Activated naive CD4-positive, alpha-beta T cell treated with anti-CD3 and anti-CD28 coated beads, Interleukin-2, amount 10 ng/mL, durations not matched to agents 7 days and 5 days (primary cell): Measurements from ENCODE around the gene ADAM8.
"Not testable (repeated sequence)": the region's sequence is repeated elsewhere in the genome, so short reads cannot be mapped to it uniquely, and the experiment has no call there.

Experiments
- CTCF ChIA-PET: fragments of 350-600 bp; sonication (Branson Sonifier 250); formaldehyde crosslinking; loops from one replicate; lab custom pipeline; 2021; ENCODE audit warnings: antibody characterized with exemption; lab: Charles Lee
- DNase-seq: peaks from one replicate; pipeline ENCODE4 v3.0.0-alpha.2; 2020
- H3K27ac Mint-ChIP-seq: one replicate; pipeline ENCODE4 v1.8.0; 2021; ENCODE audit warnings: mild to moderate bottlenecking, moderate library complexity, mixed read lengths
- H3K27me3 Mint-ChIP-seq: one replicate; pipeline ENCODE4 v1.8.0; 2021; ENCODE audit warnings: mild to moderate bottlenecking, mixed read lengths
- H3K36me3 Mint-ChIP-seq: one replicate; pipeline ENCODE4 v1.8.0; 2021; ENCODE audit warnings: mixed read lengths
- H3K4me1 Mint-ChIP-seq: one replicate; pipeline ENCODE4 v1.8.0; 2021; ENCODE audit warnings: mixed read lengths
- H3K4me3 Mint-ChIP-seq: one replicate; pipeline ENCODE4 v1.8.0; 2021; ENCODE audit warnings: mild to moderate bottlenecking, moderate library complexity, mixed read lengths
- H3K9me3 Mint-ChIP-seq: one replicate; pipeline ENCODE4 v1.8.0; 2021; ENCODE audit warnings: mixed read lengths

Gene ADAM8

DNA sequence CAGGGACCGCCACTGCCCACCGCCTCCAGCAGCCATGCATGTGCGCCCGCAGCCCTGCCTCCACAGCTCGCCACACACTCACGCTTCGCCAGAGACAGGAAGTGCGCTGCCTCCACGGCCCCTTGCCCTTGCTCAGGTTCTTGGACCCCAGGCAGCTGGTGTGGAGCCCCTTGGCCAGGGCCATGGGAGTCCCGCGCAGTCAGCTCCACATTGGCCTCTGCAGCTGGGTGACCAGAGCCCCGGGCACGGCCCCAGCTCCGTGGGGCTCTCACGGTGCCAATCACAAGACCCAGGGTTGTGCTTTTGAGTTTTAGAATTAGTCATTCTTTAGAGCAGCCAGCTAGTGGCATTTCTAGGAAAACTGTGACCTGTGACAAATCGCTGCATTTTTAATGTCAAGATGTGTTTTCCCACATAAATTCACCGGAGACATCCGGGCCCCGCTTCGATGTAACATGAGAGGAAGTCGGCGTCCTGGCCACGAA is 50.9 kb downstream of the ADAM8 start:
- peaks cover 65% of the 10 kb centered on the region for H3K27me3 Mint-ChIP-seq
- no peaks in the 10 kb centered on the region for H3K9me3 Mint-ChIP-seq
- peak overlapping the region; percentile 53 for H3K4me3 Mint-ChIP-seq
- peaks cover 2% of the 10 kb centered on the region for H3K36me3 Mint-ChIP-seq
- no peak for DNase-seq
- peaks cover 25% of the 10 kb centered on the region for H3K4me1 Mint-ChIP-seq
- CTCF ChIA-PET, result interaction anchor here (1.3 to 1.8 kb wide), 3 partner anchors 31 to 82 kb away, joined by 3 to 9 read pairs (median 4); no protein-coding TSS in a partner anchor
- peak overlapping the region; percentile 76 for H3K27ac Mint-ChIP-seq

DNA sequence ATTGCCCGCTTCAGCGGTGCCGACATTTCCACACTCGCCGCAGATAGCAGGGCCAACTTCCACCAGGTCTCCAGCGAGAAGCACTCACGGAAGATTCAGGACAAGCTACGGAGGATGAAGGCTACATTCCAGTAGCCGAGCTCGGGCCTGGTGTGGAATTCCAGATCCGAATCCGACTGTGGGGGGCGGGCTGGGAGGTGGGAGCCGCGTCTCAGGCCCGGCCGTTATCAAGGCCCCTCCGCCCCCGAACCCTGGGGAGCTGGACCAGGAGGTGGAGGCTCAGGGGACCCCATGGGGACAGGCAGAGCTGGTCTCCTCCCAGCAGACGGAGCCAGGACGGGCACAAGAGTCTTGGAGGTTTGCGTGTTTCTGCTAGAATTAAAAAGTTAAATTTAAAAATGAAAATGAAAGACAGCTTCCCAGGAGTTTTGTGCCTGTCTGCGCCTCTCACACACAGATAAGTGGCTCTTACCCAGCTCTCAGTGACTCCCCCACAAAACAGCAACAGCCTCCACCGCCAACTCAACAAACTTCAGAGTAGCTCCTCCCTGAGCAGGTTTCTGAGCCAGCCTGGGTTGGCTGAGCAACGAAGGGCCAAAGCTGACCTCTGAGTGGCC is 51.8 kb downstream of the ADAM8 start:
- Mint-ChIP-seq H3K27ac (no peak overlapping the region), H3K4me3 (no peak overlapping the region), H3K36me3 (peaks cover 2% of the 10 kb centered on the region), H3K4me1 (peaks cover 25% of the 10 kb centered on the region), H3K27me3 (peaks cover 59% of the 10 kb centered on the region), H3K9me3 (no peaks in the 10 kb centered on the region)
- CTCF ChIA-PET, result interaction anchor here (0.7 to 1.8 kb wide), 3 partner anchors 32 to 104 kb away, joined by 3 to 9 read pairs (median 3); no protein-coding TSS in a partner anchor
- no peak for DNase-seq

DNA sequence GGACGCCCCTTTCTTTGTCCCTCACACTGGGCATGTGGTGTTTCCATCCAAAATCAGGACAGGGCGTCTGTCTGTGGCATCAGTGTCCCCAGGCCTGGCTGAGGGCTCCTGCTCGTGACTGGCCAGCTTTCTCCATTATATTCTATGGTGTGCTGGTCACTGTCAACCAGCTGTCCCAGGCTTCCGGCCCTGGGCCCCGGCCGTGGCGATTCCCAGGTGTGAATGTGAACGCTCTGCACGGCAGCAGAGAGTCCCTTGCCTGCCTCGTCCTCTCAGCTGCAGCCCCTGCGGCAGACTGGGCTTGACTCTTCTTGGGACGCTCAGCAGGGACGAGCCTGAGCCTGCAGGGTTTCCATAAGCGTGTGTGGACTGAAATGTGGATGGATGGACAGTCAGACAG is 52.6 kb downstream of the ADAM8 start:
- H3K27ac Mint-ChIP-seq, result no peak overlapping the region
- H3K4me3 Mint-ChIP-seq, result no peak overlapping the region
- DNase-seq, result no peak
- no peaks in the 10 kb centered on the region for H3K36me3 Mint-ChIP-seq
- peaks cover 59% of the 10 kb centered on the region for H3K27me3 Mint-ChIP-seq
- peaks cover 21% of the 10 kb centered on the region for H3K4me1 Mint-ChIP-seq
- H3K9me3 Mint-ChIP-seq, result no peaks in the 10 kb centered on the region
- CTCF ChIA-PET, result no interaction called here

DNA sequence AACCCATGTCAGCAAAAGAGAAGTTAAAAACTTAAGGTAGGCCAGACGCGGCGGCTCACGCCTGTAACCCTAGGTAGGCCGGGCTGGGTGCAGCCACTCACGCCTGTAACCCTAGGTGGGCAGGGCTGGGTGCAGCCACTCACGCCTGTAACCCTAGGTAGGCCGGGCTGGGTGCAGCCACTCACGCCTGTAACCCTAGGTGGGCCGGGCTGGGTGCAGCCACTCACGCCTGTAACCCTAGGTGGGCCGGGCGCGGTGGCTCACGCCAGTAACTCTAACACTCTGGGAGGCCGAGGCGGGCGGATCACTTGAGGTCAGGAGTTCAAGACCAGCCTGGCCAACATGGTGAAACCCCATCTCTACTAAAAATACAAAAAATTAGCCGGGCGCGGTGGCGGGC is 54.9 kb downstream of the ADAM8 start:
- H3K9me3 Mint-ChIP-seq, H3K36me3 Mint-ChIP-seq, CTCF ChIA-PET, DNase-seq, H3K27ac Mint-ChIP-seq, H3K4me3 Mint-ChIP-seq: not testable (repeated sequence)
- Mint-ChIP-seq H3K27me3 (peaks cover 45% of the 10 kb centered on the region), H3K4me1 (peaks cover 15% of the 10 kb centered on the region)

DNA sequence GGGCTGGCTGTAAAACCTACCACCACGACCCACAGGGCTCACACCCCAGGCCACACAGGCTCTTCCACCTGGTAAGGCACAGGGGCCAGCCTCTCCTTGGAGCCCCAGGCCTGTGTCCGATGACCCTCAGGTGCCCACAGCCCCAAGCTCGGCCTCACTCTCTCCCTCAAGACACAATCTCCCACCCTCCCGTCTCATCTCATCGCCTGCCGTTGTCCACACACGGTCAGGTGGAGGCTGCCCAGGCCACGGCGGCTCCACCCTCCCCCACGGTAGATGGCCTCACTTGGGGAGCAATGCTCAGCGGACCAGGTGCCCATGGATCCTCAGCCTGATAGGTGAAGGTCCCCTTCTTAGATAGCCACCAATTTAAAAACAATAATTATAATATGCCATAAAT is 55.3 kb downstream of the ADAM8 start:
- peaks cover 43% of the 10 kb centered on the region for H3K27me3 Mint-ChIP-seq
- H3K9me3 Mint-ChIP-seq, result no peaks in the 10 kb centered on the region
- peaks cover 11% of the 10 kb centered on the region for H3K4me1 Mint-ChIP-seq
- H3K36me3 Mint-ChIP-seq, result no peaks in the 10 kb centered on the region
- no peak overlapping the region for H3K4me3 Mint-ChIP-seq
- no peak overlapping the region for H3K27ac Mint-ChIP-seq
- no peak for DNase-seq
- CTCF ChIA-PET, result no interaction called here

DNA sequence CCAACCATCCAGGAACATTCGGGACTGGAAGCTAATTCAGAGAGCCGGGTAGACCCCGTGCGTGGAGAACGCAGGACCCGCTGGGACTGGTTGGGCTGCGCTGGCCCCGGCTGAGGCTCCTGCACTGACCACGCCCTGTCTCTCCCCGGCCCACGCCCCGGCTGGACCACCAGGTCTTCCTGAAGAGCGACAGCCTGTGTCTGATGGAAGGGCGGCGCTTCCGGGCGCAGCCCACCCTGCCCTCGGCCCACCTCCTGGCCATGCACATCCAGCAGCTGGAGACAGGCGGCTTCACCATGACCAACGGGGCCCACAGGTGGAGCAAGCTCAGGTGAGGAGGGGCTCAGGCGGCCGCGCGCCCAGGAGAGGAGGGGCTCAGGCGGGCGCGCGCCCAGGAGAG is 56.9 kb downstream of the ADAM8 start:
- Mint-ChIP-seq H3K4me3 (no peak overlapping the region), H3K27ac (no peak overlapping the region), H3K9me3 (no peaks in the 10 kb centered on the region), H3K36me3 (no peaks in the 10 kb centered on the region), H3K27me3 (peaks cover 33% of the 10 kb centered on the region), H3K4me1 (peaks cover 2% of the 10 kb centered on the region)
- DNase-seq, result no peak
- CTCF ChIA-PET, result no interaction called here

DNA sequence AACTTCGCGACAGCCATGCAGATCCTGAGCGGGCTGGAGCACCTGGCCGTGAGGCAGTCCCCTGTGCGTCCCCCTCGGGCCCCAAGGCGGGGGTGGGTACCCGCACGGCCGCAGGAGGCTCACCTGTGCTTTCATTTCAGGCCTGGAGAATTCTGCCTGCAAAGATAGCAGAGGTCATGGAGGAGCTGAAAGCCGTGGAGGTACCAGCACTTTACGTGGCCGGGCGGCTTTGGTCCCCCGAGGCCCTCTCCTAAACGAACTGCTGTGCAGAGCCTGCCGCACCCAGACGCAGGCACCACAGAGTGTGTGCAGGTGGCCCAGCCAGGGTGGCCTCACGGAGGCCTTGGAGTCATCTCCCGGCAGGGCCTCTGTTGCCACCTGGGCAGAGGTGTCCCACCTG is 57.8 kb downstream of the ADAM8 start:
- Mint-ChIP-seq H3K4me3 (no peak overlapping the region), H3K27ac (no peak overlapping the region), H3K4me1 (no peaks in the 10 kb centered on the region), H3K9me3 (no peaks in the 10 kb centered on the region), H3K36me3 (no peaks in the 10 kb centered on the region), H3K27me3 (peaks cover 29% of the 10 kb centered on the region)
- no peak for DNase-seq
- CTCF ChIA-PET, result no interaction called here

DNA sequence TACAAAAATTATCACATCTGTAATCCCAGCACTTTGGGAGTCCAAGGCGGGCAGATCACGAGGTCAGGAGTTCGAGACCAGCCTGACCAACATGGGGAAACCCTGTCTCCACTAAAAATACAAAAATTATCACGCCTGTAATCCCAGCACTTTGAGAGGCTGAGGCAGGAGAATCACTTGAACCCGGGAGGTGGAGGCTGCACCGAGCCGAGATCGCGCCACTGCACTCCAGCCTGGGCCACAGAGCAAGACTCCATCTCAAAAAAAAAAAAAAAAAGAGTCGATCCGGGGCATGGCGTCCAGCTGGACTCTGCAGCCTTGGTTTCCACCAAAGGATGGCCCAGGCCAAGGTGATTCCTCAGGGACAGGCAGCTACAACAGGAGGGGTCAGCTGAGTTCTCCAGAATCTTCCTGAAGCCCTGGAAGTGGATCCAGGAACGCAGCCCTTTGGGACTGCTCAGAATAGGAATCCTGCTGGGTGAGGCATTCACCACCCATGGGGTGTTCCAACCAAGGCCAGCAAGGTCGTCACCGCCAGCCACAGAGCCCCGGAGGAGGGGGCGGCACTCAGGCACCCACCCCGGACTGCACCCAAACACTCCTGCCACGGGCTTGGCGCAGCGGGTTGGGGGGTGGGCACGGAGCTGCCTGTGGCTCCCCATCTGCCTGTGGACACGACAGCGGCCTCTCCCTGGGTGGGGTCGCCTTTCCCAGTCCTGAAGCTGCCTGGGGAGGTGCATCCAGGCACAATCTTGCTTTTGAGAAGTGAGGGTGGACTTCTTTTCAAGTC is 58.7 kb downstream of the ADAM8 start:
- Mint-ChIP-seq H3K9me3 (no peaks in the 10 kb centered on the region), H3K27ac (no peak overlapping the region), H3K4me3 (no peak overlapping the region), H3K4me1 (no peaks in the 10 kb centered on the region), H3K36me3 (no peaks in the 10 kb centered on the region), H3K27me3 (peaks cover 29% of the 10 kb centered on the region)
- no peak for DNase-seq
- CTCF ChIA-PET, result no interaction called here

DNA sequence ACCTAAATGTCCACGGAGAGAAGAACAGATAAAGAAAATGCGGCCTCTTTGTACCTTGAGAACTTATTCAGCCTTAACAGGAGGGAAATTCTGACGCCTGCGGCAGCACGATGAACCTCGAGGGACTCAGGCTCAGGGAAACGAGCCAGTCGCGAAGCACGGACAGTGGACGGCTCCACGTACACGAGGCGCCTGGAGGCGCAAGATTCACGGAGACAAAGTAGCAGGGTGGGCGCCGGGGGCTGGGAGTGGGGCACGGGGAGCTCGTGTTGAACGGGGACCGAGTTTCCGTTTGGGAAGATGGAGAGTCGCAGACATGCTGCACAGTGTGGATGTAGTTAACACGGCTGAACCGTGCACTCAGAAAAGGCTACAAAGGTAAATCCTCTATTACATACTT is 59.9 kb downstream of the ADAM8 start:
- Mint-ChIP-seq H3K36me3 (no peaks in the 10 kb centered on the region), H3K27ac (no peak overlapping the region), H3K9me3 (no peaks in the 10 kb centered on the region), H3K4me3 (no peak overlapping the region), H3K4me1 (no peaks in the 10 kb centered on the region), H3K27me3 (peaks cover 29% of the 10 kb centered on the region)
- CTCF ChIA-PET, result no interaction called here
- DNase-seq, result no peak

DNA sequence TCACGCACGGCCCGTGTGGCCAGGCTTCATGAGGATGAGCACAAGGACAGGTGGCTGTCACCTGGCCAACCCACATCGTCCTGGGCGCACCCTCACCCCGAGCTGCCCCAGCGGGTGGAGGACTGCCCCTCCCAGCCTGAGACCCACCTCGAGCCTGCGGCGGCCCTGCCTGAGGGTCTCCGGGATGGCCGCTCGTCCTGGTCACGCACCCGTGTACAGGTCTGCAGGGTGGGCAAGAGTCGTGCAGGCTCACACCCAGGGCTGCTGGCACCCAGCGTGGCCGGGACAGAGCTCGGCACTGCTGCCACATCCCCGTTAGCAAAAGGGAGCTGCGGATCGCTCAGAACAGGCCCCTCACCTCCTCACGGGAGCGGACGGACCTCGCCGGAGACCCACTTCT is 61.1 kb downstream of the ADAM8 start:
- Mint-ChIP-seq H3K27ac (no peak overlapping the region), H3K4me1 (peaks cover 2% of the 10 kb centered on the region), H3K36me3 (no peaks in the 10 kb centered on the region), H3K4me3 (no peak overlapping the region), H3K27me3 (peaks cover 20% of the 10 kb centered on the region), H3K9me3 (no peaks in the 10 kb centered on the region)
- DNase-seq, result no peak
- CTCF ChIA-PET, result no interaction called here

DNA sequence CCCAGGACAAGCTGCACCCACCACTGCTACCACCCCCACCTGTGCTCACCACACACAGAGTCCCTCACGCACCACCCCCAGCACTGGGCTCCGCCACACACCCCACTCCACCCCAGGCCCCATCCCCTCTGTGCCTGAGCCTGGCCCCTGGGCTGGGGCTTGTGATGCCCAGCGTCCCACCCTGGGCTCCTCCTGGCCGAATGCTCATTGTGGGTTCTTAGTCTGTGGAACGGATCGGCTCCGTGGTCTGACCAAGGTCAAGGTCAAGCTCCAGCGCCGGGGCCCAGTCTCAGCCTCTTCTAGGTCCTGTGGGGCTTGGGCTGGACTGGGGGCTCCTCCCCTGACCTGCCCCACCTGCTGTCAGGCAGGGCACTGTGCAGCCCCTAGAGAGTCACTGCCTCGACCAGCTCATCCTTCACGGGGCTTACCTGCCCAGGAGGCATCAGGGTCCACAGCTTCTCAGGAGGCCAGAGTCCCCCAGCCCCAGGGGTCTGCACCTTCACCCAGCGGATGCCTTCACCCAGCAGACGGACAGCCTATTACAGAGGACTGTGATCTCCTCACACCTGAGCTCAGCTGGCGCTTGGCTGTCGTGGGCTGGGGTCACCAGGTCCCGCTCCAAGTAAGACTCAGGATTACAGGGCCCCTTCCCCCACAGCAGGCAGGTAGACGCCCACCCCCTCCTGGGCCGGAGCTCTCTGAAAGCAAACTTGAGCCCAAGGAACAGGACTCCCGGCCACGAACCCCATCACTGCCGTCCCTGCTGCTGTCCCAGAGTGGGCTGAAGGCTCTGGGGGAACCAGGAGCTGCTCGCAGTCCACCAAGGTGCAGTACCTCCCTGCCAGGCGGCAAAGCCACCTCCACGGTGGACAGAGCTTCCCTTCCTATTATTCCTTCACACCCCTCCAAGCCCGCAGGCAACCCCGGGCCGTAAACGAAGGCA is 61.9 kb downstream of the ADAM8 start:
- Mint-ChIP-seq H3K27ac (no peak overlapping the region), H3K4me3 (no peak overlapping the region), H3K36me3 (no peaks in the 10 kb centered on the region), H3K9me3 (no peaks in the 10 kb centered on the region), H3K27me3 (peaks cover 19% of the 10 kb centered on the region), H3K4me1 (peaks cover 5% of the 10 kb centered on the region)
- no peak for DNase-seq
- CTCF ChIA-PET, result no interaction called here

DNA sequence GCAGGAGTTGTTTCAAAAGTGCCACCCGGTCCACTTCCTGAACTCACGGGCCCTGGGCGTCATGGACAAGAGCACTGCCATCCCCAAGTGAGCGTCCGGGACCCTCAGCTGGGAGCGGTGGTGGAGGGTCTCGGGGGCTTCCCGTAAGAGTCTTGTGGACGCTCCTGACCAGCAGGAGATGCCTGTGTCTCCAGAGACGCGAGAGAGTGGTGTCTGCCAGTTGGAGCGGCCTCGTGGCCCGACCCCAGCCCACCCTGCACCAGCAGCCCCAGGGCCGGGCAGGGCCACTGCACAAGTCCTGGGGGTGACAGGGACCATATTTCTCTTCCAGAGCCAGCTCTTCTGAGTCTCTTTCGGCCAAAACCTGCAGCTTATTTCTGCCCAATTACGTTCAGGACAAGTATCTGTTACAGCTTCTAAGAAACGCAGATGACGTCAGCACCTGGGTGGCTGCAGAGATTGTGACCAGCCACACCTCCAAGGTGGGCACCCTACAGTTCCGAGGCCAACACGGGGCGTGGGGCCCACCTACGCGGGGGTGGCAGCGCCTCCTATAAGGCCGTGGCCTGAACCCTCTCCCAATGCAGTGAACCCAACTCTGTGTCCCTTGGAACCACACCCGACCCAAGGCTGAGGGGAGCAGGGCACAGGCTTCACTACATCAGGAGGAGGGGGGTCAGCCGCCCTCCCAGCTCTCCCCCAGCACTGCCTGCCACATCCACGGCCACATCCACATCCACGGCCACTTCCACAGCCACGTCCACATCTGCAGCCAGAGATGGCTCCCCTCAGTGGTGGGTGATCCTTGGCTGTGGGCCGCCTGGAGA is 62.8 kb downstream of the ADAM8 start:
- CTCF ChIA-PET, result no interaction called here
- peaks cover 5% of the 10 kb centered on the region for H3K4me1 Mint-ChIP-seq
- DNase-seq, result no peak
- no peak overlapping the region for H3K4me3 Mint-ChIP-seq
- H3K9me3 Mint-ChIP-seq, result no peaks in the 10 kb centered on the region
- no peak overlapping the region for H3K27ac Mint-ChIP-seq
- peaks cover 10% of the 10 kb centered on the region for H3K27me3 Mint-ChIP-seq
- no peaks in the 10 kb centered on the region for H3K36me3 Mint-ChIP-seq

DNA sequence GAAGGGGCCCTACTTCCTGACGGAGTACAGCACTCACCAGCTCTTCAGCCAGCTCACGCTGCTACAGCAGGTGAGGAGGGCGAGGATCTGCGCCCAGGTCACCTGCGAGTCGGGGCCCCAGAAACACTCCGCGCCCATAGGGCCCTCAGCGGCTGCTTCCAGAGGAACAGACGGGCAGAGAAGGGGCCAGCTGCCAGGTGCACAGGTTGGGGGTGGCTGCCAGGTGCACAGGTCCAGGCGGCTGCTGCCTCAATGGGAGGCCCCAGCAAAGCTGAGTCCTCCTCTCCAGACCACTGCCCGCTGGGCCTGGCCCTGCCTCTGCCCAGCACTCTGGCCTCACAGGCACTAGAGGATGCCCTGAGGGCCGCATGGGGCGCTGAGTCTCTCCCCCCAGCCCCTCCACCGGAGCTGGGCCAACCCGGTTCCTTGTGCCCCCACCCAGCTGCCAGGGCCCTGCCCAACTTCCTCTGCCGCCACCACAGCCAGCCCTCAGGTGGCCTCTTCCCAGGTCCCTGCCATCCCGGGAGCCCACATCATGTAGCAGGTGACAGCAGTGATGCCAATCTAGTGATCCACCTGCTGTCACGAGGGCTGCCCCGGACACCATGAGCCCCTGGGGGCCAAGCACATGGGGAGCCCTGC is 63.7 kb downstream of the ADAM8 start:
- peaks cover 5% of the 10 kb centered on the region for H3K4me1 Mint-ChIP-seq
- CTCF ChIA-PET, result no interaction called here
- peaks cover 6% of the 10 kb centered on the region for H3K27me3 Mint-ChIP-seq
- no peak overlapping the region for H3K4me3 Mint-ChIP-seq
- no peaks in the 10 kb centered on the region for H3K9me3 Mint-ChIP-seq
- DNase-seq, result no peak
- no peak overlapping the region for H3K27ac Mint-ChIP-seq
- H3K36me3 Mint-ChIP-seq, result no peaks in the 10 kb centered on the region
